ENCODE data around the gene ADGRL3. TPM values are rescaled to one million over a fixed set of nuclear protein-coding genes. Genes with fewer than 3 reads are reported as not detected.

ADGRL3 gene
- total and polyA plus RNA-seq, 2 donors (not counting 1 experiment from before 2014, with no cell fraction given): under 0.01 to 0.05 TPM

- H3K9me3 ChIP-seq (ENCODE audit: control insufficient read depth, insufficient read depth, low read depth, low read length): no peaks in the 10 kb centered on the region
- no peak overlapping the region for H3K27ac ChIP-seq (ENCODE audit: insufficient read depth, low read length)
- H3K79me2 ChIP-seq (ENCODE audit: control insufficient read depth, insufficient read depth, low read length): no peaks in the 10 kb centered on the region
- H4K20me1 ChIP-seq (ENCODE audit: control insufficient read depth, extremely low read depth, insufficient read depth, low read length): no peaks in the 10 kb centered on the region
- DNase-seq (ENCODE audit: low read depth in 2 of 2): peak in 1 of 2 donors; percentile 23
- no peak overlapping the region for H3K4me3 ChIP-seq (replicated peaks in 1 of 4; ENCODE audit: control extremely low read depth in 1 of 4, insufficient read depth in 1 of 4, low read depth in 3 of 4, low read length in 4 of 4)
- H3K27me3 ChIP-seq (ENCODE audit: control insufficient read depth, insufficient read depth, low read length): no peaks in the 10 kb centered on the region
- H3K4me2 ChIP-seq (ENCODE audit: extremely low read depth, insufficient read depth, low read length): no peak overlapping the region
- no peaks in the 10 kb centered on the region for H3K4me1 ChIP-seq (ENCODE audit: control insufficient read depth, extremely low read depth, insufficient read depth, low read length)
- TF ChIP-seq CTCF (conservative IDR thresholded peaks at IDR 0.05 in 1 of 2, IDR thresholded peaks at IDR 0.05 in 1 of 2; ENCODE audit: low read depth in 1 of 2, low read length in 2 of 2) (no peak), EZH2 (IDR thresholded peaks at IDR 0.05; ENCODE audit: low read length, missing control alignments) (no peak)
- H3K36me3 ChIP-seq (ENCODE audit: control insufficient read depth, insufficient read depth, low read length): no peaks in the 10 kb centered on the region
- H3K9ac ChIP-seq (ENCODE audit: insufficient read depth, low read length): no peak overlapping the region
- H2AFZ ChIP-seq (ENCODE audit: low read length): no peak overlapping the region
These were observed 853.8 kb downstream of the ADGRL3 start for GRCh38 chr4:62053974-62054373.

- DNase-seq (ENCODE audit: low read depth in 2 of 2): no peak
- H3K79me2 ChIP-seq (ENCODE audit: control insufficient read depth, insufficient read depth, low read length): no peaks in the 10 kb centered on the region
- H3K9ac ChIP-seq (ENCODE audit: insufficient read depth, low read length): no peak overlapping the region
- H3K27me3 ChIP-seq (ENCODE audit: control insufficient read depth, insufficient read depth, low read length): no peaks in the 10 kb centered on the region
- H3K4me3 ChIP-seq (replicated peaks in 1 of 4; ENCODE audit: control extremely low read depth in 1 of 4, insufficient read depth in 1 of 4, low read depth in 3 of 4, low read length in 4 of 4): no peak overlapping the region
- TF ChIP-seq CTCF (conservative IDR thresholded peaks at IDR 0.05 in 1 of 2, IDR thresholded peaks at IDR 0.05 in 1 of 2; ENCODE audit: low read depth in 1 of 2, low read length in 2 of 2): no peak
- no peak for TF ChIP-seq EZH2 (IDR thresholded peaks at IDR 0.05; ENCODE audit: low read length, missing control alignments)
- no peaks in the 10 kb centered on the region for H3K9me3 ChIP-seq (ENCODE audit: control insufficient read depth, insufficient read depth, low read depth, low read length)
- no peak overlapping the region for H3K4me2 ChIP-seq (ENCODE audit: extremely low read depth, insufficient read depth, low read length)
- H3K4me1 ChIP-seq (ENCODE audit: control insufficient read depth, extremely low read depth, insufficient read depth, low read length): no peaks in the 10 kb centered on the region
- no peak overlapping the region for H2AFZ ChIP-seq (ENCODE audit: low read length)
- H4K20me1 ChIP-seq (ENCODE audit: control insufficient read depth, extremely low read depth, insufficient read depth, low read length): no peaks in the 10 kb centered on the region
- H3K27ac ChIP-seq (ENCODE audit: insufficient read depth, low read length): no peak overlapping the region
- no peaks in the 10 kb centered on the region for H3K36me3 ChIP-seq (ENCODE audit: control insufficient read depth, insufficient read depth, low read length)
These were observed 856.9 kb downstream of the ADGRL3 start for GRCh38 chr4:62057031-62057430.

- H3K27ac ChIP-seq (ENCODE audit: insufficient read depth, low read length): no peak overlapping the region
- TF ChIP-seq EZH2 (IDR thresholded peaks at IDR 0.05; ENCODE audit: low read length, missing control alignments) (no peak), CTCF (conservative IDR thresholded peaks at IDR 0.05 in 1 of 2, IDR thresholded peaks at IDR 0.05 in 1 of 2; ENCODE audit: low read depth in 1 of 2, low read length in 2 of 2) (no peak)
- no peaks in the 10 kb centered on the region for H3K4me1 ChIP-seq (ENCODE audit: control insufficient read depth, extremely low read depth, insufficient read depth, low read length)
These were observed 858.4 kb downstream of the ADGRL3 start for GRCh38 chr4:62058571-62058970.

More at GRCh38 chr4:62058571-62058970, 858.4 kb downstream of the ADGRL3 start:
- Histone ChIP-seq H3K4me2 (ENCODE audit: extremely low read depth, insufficient read depth, low read length) (no peak overlapping the region), H3K27me3 (ENCODE audit: control insufficient read depth, insufficient read depth, low read length) (no peaks in the 10 kb centered on the region), H3K79me2 (ENCODE audit: control insufficient read depth, insufficient read depth, low read length) (no peaks in the 10 kb centered on the region), H3K4me3 (replicated peaks in 1 of 4; ENCODE audit: control extremely low read depth in 1 of 4, insufficient read depth in 1 of 4, low read depth in 3 of 4, low read length in 4 of 4) (no peak overlapping the region), H4K20me1 (ENCODE audit: control insufficient read depth, extremely low read depth, insufficient read depth, low read length) (no peaks in the 10 kb centered on the region), H3K9me3 (ENCODE audit: control insufficient read depth, insufficient read depth, low read depth, low read length) (no peaks in the 10 kb centered on the region), H3K36me3 (ENCODE audit: control insufficient read depth, insufficient read depth, low read length) (no peaks in the 10 kb centered on the region), H2AFZ (ENCODE audit: low read length) (no peak overlapping the region), H3K9ac (ENCODE audit: insufficient read depth, low read length) (no peak overlapping the region)
- DNase-seq (ENCODE audit: low read depth in 2 of 2): no peak
